LNCAP (cell line): ENCODE results near the gene BACH2.

Source experiments
- TF ChIP-seq, protein P1 (sequence below): fragments of 450-650 bp; IDR thresholded peaks from 2 replicates; pipeline ENCODE4 v1.5.1; 2017; ENCODE audit warnings: mild to moderate bottlenecking

Gene BACH2

DNA sequence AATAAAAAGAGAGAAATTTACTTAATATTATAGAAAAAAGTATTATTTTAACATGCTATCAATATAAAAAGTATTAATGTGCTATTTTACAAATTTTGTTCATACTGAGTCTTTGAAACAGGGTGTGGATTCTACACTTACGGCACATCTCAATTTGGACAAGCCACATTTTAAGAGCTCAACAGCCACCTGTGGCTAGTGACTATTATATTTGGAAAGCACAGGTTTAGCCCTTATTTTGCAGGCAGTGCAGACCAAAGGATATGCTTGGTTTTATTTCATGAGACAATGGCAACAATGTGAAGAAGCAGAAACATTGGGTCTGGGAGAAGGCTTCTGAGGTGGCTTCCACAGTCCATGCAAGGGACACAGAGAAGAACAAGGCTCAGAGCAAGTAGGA, 74.6 kb downstream of the BACH2 start:
- TF ChIP-seq, protein P1, sequence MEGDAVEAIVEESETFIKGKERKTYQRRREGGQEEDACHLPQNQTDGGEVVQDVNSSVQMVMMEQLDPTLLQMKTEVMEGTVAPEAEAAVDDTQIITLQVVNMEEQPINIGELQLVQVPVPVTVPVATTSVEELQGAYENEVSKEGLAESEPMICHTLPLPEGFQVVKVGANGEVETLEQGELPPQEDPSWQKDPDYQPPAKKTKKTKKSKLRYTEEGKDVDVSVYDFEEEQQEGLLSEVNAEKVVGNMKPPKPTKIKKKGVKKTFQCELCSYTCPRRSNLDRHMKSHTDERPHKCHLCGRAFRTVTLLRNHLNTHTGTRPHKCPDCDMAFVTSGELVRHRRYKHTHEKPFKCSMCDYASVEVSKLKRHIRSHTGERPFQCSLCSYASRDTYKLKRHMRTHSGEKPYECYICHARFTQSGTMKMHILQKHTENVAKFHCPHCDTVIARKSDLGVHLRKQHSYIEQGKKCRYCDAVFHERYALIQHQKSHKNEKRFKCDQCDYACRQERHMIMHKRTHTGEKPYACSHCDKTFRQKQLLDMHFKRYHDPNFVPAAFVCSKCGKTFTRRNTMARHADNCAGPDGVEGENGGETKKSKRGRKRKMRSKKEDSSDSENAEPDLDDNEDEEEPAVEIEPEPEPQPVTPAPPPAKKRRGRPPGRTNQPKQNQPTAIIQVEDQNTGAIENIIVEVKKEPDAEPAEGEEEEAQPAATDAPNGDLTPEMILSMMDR = no peak

DNA sequence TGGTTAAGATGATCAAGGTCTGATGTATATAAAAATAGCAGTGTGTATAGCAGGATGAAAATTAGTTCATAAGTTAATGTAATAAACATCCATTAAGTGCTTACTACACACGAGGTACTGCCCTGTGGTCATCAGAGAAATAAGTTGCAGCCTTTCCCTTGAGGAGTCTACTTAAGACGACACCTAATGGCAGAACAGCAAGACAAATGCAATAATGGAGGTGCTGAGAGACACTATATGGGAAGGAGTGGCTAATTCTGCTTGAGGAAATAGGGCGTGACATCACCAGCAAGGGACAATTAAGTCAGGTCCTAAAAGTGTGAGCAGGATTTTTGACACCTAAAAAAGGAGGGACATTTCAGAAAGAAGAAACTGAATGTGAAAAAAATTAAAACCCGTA, 75.2 kb downstream of the BACH2 start:
- TF ChIP-seq, protein P1 = no peak

DNA sequence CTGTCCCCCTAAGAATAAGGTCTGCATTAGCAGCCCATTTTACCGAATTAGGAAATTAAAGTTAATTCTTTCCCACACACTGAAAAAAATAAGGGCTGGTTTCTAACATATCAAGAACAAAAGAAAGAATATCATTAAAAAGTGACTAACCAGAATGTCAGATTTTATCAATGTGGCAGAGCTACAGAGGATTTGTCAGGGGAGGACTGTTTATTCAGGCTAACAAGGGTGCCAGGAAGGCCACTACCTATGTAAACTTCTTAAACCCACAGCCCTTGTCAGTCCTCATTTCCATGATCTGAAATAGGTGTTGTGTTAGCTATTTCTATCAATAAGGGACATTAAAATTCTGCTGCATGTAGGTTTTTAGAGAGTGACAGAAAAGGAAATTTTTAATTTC, 76.4 kb downstream of the BACH2 start:
- TF ChIP-seq, protein P1 = no peak

DNA sequence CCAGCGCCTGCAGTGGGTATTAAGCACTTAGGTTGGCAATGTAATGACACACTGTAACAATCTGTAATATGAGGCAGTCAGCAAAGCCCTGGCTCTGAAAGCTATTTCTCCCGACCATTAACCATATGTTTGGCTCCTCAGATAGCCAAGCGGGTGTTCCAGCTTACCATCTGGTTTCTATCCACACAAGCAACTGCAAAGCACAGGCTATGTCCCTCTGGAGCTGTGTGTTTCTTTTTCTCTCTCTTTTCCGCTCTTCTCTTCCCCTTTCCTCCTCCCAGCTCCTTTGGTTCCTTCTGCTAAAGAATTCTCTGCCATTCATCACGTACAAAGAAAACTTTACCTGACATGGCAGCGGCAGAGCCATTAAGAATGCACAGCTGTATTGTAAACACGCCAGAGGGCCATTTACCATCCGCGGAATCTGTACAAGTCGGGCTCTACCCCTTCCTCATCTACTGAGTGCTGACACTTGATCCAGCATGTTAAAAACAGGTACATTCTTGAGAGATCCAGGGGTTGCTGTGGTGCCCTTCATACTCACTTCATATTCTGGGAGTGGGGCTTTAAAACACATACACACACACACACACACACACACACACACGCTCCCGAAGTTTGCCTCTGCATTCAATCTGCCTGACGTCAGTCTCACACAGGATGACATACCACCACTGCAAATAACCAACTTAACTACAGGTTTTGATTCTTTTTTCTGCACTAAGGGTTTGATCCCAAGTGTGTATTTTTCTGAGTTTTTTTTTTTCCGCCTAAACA, 77.2 kb downstream of the BACH2 start:
- TF ChIP-seq, protein P1 = no peak

DNA sequence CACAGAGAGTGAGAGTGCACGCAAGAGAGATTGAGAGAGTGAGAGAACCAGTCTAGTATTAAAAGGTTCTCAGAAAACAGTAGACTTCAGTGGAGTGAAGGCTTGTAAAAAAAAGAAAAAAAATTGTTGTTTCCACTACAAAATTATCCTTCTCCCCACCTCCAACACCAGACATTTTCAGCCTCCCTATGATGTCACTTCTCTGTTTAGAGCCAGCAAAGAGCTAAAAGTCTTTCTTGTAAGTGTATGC, 77.8 kb downstream of the BACH2 start:
- TF ChIP-seq, protein P1 = no peak

DNA sequence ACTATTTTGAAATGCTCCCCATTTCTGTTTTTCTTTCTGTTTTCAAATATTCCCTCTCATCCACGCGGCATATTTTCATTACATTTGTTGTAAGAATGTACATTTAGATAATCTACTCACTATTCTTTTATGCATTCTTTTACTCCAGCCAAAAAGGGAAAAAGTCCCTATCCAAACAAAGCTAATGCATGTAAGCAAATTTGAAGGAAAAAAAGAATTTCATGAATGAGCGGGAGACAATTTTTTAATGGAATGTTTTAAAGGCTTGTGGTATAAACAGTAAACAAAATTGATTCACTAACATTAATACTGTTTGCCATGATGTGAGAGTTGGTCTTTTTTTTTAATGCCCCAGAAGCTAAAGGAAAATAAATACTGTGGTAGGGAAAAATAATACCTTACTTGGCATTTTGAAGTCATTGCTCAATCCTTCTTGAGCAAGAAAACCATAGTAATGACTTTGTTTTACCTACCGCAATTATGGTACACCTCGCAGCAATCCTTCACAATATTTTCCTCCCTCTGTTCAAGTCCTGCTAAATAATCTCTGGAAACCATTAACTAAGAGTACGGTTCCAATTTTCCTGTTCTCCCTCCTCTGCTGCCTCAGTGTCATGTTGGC, 79.0 kb downstream of the BACH2 start:
- TF ChIP-seq, protein P1 = no peak

DNA sequence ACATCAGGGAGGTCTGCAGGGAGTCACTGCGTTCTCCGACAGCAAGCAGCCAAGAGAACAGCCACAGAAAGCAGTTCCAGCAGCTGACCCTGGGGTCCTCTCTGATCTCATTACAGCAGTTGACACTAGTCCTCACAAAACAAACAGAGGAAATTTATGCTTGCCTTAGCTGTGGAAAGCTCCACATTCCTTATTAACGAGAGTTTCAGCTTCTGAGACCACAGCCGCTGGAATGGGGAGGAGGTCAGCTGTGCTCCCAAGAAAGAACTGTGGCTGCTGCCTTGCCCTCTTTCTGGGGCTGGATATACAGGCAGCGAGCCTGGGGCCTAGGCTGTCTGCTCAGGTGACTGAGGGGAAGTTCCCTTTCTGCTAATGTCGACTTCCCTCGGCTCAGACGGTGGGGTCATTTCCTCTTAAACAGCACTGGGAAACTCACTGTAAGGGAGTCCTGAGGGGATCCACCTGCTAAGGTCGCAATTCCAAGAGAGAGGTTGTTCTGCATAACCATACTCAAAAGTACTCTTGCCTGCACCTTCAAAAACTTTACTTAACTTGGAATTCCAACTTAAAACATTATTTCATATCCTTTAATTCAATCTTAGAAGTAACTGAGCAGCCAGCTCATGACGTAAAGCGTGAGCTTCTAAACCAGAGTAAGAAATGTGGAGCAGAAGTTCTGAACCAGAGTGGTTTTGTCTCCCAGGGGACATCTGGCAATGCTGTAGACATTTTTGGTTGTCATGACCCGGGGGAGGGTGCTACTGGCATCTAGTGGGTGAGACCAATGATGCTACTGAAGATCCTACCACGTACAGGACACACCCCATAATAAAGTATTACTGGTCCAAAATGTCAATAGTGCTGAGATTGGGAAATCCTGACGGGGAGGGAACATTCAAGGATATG, 80.3 kb downstream of the BACH2 start:
- TF ChIP-seq, protein P1 = no peak
